Peyer's patch (tissue), 4 donors: ENCODE measurements around the gene ZNF546.

Experiments used
- POLR2A ChIP-seq, 2 donors: fragments of 450-650 bp; IDR thresholded peaks; one replicate each; pipeline ENCODE4 v1.5.1; 2017; ENCODE audit warnings: antibody characterized with exemption in 2 of 2, mild to moderate bottlenecking in 2 of 2, moderate library complexity in 2 of 2
- TF ChIP-seq, protein P1 (sequence below), 6 experiments: fragments of 450-650 bp in 4 of 6; fragments of 200-600 bp in 2 of 6; sonication (generic) in 1 of 6; IDR thresholded peaks; one replicate each; pipeline ENCODE4 v1.5.1; 2017 to 2019; ENCODE audit warnings: antibody characterized with exemption in 6 of 6, mild to moderate bottlenecking in 3 of 6, moderate library complexity in 1 of 6

DNA sequence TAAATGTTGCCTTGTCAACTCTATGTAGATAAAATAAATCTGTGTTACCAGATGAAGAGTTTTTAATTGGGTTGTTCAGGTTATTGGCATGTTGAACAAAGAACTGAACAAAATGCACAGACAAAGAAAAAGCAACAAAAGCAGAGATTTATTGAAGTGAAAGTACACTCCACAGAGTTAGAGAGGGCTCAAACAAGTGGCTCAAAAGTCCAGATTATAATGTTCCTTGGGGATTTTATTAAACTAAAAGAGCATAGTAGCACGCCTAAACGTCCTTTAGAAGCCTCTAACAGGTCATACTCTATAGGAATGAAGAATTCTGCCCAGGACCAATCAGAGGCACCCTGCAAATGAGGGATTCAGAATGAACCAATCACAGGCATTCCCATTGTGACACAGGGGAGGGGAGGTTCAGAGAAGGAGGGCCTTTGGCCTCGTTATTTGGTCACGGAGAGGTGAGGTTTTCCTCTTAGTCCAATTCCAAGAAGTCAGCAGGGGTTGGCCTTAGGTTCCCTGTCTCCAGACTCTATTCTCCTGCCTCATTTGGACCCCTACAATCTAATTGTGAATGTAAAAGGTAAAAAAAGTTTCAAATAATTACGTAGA lies 13.1 kb upstream of the ZNF546 start:
- TF ChIP-seq, protein P1, sequence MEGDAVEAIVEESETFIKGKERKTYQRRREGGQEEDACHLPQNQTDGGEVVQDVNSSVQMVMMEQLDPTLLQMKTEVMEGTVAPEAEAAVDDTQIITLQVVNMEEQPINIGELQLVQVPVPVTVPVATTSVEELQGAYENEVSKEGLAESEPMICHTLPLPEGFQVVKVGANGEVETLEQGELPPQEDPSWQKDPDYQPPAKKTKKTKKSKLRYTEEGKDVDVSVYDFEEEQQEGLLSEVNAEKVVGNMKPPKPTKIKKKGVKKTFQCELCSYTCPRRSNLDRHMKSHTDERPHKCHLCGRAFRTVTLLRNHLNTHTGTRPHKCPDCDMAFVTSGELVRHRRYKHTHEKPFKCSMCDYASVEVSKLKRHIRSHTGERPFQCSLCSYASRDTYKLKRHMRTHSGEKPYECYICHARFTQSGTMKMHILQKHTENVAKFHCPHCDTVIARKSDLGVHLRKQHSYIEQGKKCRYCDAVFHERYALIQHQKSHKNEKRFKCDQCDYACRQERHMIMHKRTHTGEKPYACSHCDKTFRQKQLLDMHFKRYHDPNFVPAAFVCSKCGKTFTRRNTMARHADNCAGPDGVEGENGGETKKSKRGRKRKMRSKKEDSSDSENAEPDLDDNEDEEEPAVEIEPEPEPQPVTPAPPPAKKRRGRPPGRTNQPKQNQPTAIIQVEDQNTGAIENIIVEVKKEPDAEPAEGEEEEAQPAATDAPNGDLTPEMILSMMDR (IDR thresholded peaks at IDR 0.05), result no peak
- TF ChIP-seq POLR2A (IDR thresholded peaks at IDR 0.05), result no peak
